ENCODE measurements around the gene ANKRD31. TPM values are rescaled to one million over a fixed set of nuclear protein-coding genes. Genes with fewer than 3 reads are reported as not detected.

ANKRD31 gene
- total RNA-seq, 1 donor from 2014 or later = not detected

DNA sequence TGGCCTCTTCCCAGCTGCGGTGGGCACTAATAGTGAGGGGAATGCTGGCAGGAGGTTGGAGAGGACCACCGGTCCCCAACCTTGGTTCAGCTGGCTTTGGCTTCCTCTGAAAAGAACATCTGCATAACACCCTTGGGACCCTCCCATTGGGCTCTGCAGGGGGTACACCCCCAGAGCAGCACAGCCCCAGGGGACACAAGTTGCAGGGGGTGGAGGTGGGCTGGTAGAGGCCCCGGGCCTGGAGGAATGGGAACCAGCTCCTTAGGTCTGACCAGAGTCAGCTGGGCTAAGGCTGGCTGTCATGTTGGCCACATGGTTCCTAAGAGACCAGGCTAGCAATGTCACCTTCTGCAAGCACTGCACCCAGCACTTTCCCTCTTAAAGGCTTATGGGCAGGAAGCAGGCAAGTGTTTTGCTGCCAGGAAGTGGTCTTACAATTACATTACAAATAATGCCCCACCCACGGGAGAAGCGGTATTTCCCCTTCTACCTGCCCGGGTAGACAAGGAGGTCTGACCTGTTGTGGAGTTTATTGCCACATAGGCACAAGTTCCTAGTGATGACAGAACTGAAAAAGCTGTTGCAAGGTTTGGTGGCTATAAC, 202.4 kb downstream of the ANKRD31 start:
- no peak for DNase-seq

GRCh38 chr5:75031366-75031765, 205.3 kb downstream of the ANKRD31 start:
- DNase-seq = no peak

DNA sequence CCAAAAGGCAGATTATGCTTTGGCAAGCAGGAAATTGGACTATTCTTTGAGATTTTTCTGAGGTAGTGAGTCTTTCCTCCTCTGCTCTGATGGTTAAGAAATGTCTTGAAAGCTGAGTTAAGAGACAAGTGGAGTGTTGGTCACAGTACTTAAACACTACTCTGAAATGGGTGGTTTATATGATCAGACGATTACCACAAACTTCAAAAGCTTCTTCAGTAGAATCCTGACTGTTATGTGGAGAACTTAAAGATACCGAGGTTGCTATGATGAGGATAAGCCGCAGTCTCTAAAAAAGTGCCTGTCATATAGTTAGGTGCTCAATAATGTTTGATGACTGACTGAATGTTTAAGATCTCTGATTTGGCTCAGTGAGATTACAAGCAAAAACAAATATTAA, 208.6 kb downstream of the ANKRD31 start:
- no peak for DNase-seq

- no peak for DNase-seq
Observed at GRCh38 chr5:75023368-75024159, 213.1 kb downstream of the ANKRD31 start.

DNA sequence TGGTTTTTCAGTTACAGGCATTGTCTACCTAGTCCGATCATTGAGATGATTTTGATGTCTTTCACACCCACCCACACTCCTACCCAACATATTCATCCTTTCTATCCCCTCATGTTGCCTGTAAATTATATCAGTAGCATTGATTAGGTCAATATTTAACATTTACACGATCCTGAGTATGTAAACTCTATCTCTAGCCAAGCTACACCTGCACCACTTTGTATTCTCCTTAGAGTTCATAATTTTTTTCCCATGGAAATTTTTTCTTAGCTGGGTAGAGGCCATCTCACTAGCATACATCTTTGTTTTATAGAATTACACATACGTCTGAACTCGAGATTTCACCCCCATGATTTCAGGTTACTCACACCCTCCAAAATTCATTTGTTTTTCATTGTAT, 214.9 kb downstream of the ANKRD31 start:
- no peak for DNase-seq

DNA sequence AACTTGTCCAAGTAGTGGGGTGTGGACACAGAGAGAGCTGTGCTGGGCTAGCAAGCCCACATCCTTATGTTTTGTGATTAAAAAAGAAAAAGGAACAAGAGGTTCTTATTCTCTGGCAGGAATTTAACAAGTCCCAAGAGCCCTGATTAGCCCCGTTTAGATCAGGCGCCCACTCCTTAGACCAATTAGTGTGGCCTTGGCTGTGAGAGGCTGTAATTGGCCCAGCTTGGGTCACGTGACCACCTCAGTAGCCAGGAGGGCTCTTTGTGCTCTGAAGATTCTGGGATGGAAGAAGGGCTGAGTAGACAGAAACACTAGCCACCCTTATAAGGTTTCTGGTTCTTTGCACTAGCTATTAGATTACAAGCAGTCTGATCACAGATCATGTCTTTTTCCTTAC, 215.5 kb downstream of the ANKRD31 start:
- DNase-seq = no peak

DNA sequence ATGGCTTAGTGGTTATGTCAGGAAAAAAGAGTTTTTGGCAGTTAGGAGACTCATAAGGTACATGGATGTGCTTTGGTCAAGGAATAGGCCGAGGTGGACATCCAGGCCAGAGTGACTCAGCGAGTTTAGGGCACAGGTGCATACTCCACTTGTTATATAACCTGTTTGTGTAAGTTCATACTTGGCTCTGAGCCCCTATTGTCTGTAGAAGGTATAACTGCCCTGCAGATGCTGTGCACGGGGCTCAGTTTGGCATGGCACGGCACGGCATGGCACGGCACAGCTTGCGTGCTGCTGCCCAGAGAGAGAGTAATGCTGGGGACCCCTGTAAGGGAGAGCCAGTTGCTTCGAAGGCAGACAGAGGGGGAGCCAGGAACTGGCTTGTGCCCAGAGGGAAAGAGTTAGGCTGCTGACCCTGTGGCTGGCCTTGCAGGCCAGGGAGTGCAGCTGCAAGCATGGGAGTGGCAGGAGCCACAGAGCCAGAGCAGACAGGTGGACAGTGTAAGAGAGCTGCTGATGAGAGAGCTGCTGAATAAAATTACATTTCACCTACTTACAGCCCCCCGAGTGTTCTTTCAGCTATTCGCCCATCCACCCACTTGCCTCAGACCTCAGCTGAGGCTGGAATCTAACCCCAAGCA, 216.5 kb downstream of the ANKRD31 start:
- DNase-seq = no peak

- no peak for DNase-seq
Observed at GRCh38 chr5:75018805-75019587, 217.7 kb downstream of the ANKRD31 start.

Other genes with a start within 250 kb of the ANKRD31 start
- gene GCNT4, start 184.3 kb downstream of the ANKRD31 start, total RNA-seq = 0.19 and 0.34 TPM in 2 replicates
- gene HMGCR, start 100.3 kb upstream of the ANKRD31 start, total RNA-seq = 80.8 and 126 TPM in 2 replicates

Measured in dermis blood vessel endothelial cell (primary cell).